H1 (cell line): ENCODE results near the gene EIPR1. TPM values are rescaled to one million over a fixed set of nuclear protein-coding genes. Genes with fewer than 3 reads are reported as not detected.

Experiments used
- CBX5 ChIP-seq: fragments of 300-800, 300-1000 bp; sonication (generic); IDR thresholded peaks from 2 replicates; pipeline ENCODE4 v1.7.1; 2016; ENCODE audit warnings: antibody characterized with exemption, low read length, low read depth
- CHD2 ChIP-seq: IDR thresholded peaks from 2 replicates; pipeline ENCODE4 v1.6.1; 2012; ENCODE audit warnings: low read length, improper control_type of control experiment
- CHD7 ChIP-seq: fragments of 300-600 bp; sonication (generic); IDR thresholded peaks from 2 replicates; pipeline ENCODE4 v1.7.1; 2012; ENCODE audit warnings: low read length, moderate library complexity, mild to moderate bottlenecking, inconsistent platforms; ENCODE audit not compliant: insufficient replicate concordance
- MAFK ChIP-seq: IDR thresholded peaks from 2 replicates; pipeline ENCODE4 v1.6.1; 2012; ENCODE audit warnings: low read depth, mild to moderate bottlenecking, improper control_type of control experiment, low read length
- NANOG ChIP-seq: IDR thresholded peaks from 2 replicates; pipeline ENCODE4 v1.6.1; 2011; ENCODE audit warnings: low read length, low read depth, mild to moderate bottlenecking, inconsistent platforms; ENCODE audit not compliant: insufficient read depth, poor library complexity, severe bottlenecking
- PHF8 ChIP-seq: fragments of 200-600 bp; sonication (generic); conservative IDR thresholded peaks from 2 replicates; pipeline ENCODE4 v1.7.1; 2012; ENCODE audit warnings: low read depth, mild to moderate bottlenecking, inconsistent platforms, low read length, moderate library complexity
- POLR2AphosphoS5 ChIP-seq: IDR thresholded peaks from 2 replicates; pipeline ENCODE4 v1.6.1; 2011; ENCODE audit warnings: low read depth, low read length
- RAD21 ChIP-seq, 2 experiments: IDR thresholded peaks in 1 of 2; conservative IDR thresholded peaks in 1 of 2; 2 replicates each; pipeline ENCODE4 v1.6.1; 2011; ENCODE audit warnings: low read depth in 2 of 2, low read length in 2 of 2, improper control_type of control experiment in 1 of 2, inconsistent platforms in 1 of 2, mild to moderate bottlenecking in 1 of 2, moderate library complexity in 1 of 2
- SAP30 ChIP-seq: fragments of 300-600 bp; sonication (generic); IDR thresholded peaks from 2 replicates; pipeline ENCODE4 v1.7.1; 2012; ENCODE audit warnings: low read length, moderate library complexity, mild to moderate bottlenecking, inconsistent platforms; ENCODE audit not compliant: insufficient read depth, insufficient replicate concordance
- SIRT6 ChIP-seq: IDR thresholded peaks from one replicate; pipeline ENCODE4 v1.7.1; 2012; ENCODE audit warnings: low read length, inconsistent platforms
- polyA plus RNA-seq, 7 experiments: library from polyadenylated mRNA; depleted of rRNA in 3 of 7; stranded (reverse) in 5 of 7; unstranded in 2 of 7; fragments of >200 nt in 5 of 7; fragments of 200-250 nt in 2 of 7; gene quantifications; 1 replicate in 5 of 7; 2 replicates in 1 of 7; 4 replicates in 1 of 7; pipeline versions ENCODE4 v1.2.1 to v1.2.3, GENCODE V29; 2011 to 2013; ENCODE audit warnings: missing spikeins in 2 of 7, mixed read lengths in 2 of 7
- total RNA-seq: library from RNA; stranded (reverse); fragmentation: NEBNext Ultra II Directional; extraction: Animal tissue kit (Norgen Biotek cat#: 25700); gene quantifications from 2 replicates; pipeline ENCODE4 v1.2.1, GENCODE V29; 2021

The EIPR1 gene
- total and polyA plus RNA-seq, 2 of the 8 experiments (the other 6 are each of a cell fraction or from before 2014, with no cell fraction given) = 26.3 to 56.4 TPM

GRCh38 chr2:3143602-3144001, 234.0 kb downstream of the EIPR1 start (continued):
- TF ChIP-seq CHD7 = no peak
- no peak for TF ChIP-seq PHF8
- TF ChIP-seq CHD2 = no peak
- TF ChIP-seq POLR2AphosphoS5 = no peak
- TF ChIP-seq CBX5 = no peak
- no peak for TF ChIP-seq SIRT6
- TF ChIP-seq NANOG = no peak
- no peak for TF ChIP-seq MAFK
- TF ChIP-seq RAD21 (IDR thresholded peaks at IDR 0.05 in 1 of 2, conservative IDR thresholded peaks at IDR 0.05 in 1 of 2; ENCODE audit: low read depth in 2 of 2, low read length in 2 of 2) = no peak
- no peak for TF ChIP-seq SAP30
